ENCODE results near the gene TRMT2B. TPM values are rescaled to one million over a fixed set of nuclear protein-coding genes. Genes with fewer than 3 reads are reported as not detected.

TRMT2B gene
- total RNA-seq, 2 experiments from 2014 or later, result 27.9 to 28.0 TPM

GRCh38 chrX:100999451-100999850 lies 52.5 kb downstream of the TRMT2B start:
- H3K4me1 Mint-ChIP-seq (ENCODE audit: low read depth), result no peaks in the 10 kb centered on the region
- Histone ChIP-seq H3K9me3 (ENCODE audit: control insufficient read depth in 1 of 2, insufficient read depth in 1 of 2, low read length in 2 of 2) (no peaks in the 10 kb centered on the region), H3K4me1 (ENCODE audit: insufficient read depth, low read length) (no peaks in the 10 kb centered on the region), H3K27me3 (ENCODE audit: control insufficient read depth in 1 of 2, insufficient read depth in 2 of 2, low read length in 2 of 2) (no peaks in the 10 kb centered on the region), H3K4me3 (ENCODE audit: low read length) (no peak overlapping the region), H3K36me3 (ENCODE audit: insufficient read depth, low read length) (peaks cover 17% of the 10 kb centered on the region), H3K27ac (ENCODE audit: low read depth in 1 of 2, low read length in 2 of 2) (no peak overlapping the region)
- H3K36me3 Mint-ChIP-seq (ENCODE audit: low read depth), result peaks cover 24% of the 10 kb centered on the region
- H3K9me3 Mint-ChIP-seq, result no peaks in the 10 kb centered on the region
- no peak for ATAC-seq (ENCODE audit: poor library complexity)
- no peaks in the 10 kb centered on the region for H3K27me3 Mint-ChIP-seq
- no peak for DNase-seq
- no peak overlapping the region for H3K27ac Mint-ChIP-seq
- TF ChIP-seq CTCF (IDR thresholded peaks at IDR 0.05), result no peak
- no peak overlapping the region for H3K4me3 Mint-ChIP-seq
- POLR2A ChIA-PET, result interaction anchor here (0.6 kb wide), 1 partner anchor 277 kb away, joined by 3 read pairs; no protein-coding TSS in a partner anchor
- intact Hi-C loops (cut with DNase I, micrococcal nuclease), result no loop called here
- CTCF ChIA-PET, result no interaction called here

DNA sequence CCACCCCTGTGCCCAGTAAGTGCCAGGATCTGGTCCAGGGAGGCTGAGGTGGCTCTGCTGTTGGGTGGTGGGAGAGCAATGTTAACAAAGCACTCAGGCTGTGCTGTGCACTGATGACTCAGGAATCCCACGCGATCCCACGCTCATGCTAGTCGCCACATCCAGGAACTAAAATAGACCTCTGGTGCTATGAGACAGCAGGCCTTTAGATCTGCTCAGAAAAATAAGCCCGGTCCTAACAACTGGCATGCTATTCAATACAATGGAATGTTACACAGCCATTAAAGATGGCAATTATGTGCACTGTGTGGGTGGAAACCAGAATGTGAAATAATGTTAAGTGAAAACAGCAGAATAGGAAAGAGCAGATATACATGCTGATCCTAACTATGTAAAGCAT lies 56.4 kb downstream of the TRMT2B start:
- Histone ChIP-seq H3K27ac (ENCODE audit: low read depth in 1 of 2, low read length in 2 of 2) (no peak overlapping the region), H3K4me1 (ENCODE audit: insufficient read depth, low read length) (no peaks in the 10 kb centered on the region), H3K9me3 (ENCODE audit: control insufficient read depth in 1 of 2, insufficient read depth in 1 of 2, low read length in 2 of 2) (no peaks in the 10 kb centered on the region), H3K36me3 (ENCODE audit: insufficient read depth, low read length) (peaks cover 6% of the 10 kb centered on the region), H3K27me3 (ENCODE audit: control insufficient read depth in 1 of 2, insufficient read depth in 2 of 2, low read length in 2 of 2) (no peaks in the 10 kb centered on the region), H3K4me3 (ENCODE audit: low read length) (no peak overlapping the region)
- CTCF ChIA-PET, result no interaction called here
- TF ChIP-seq CTCF (IDR thresholded peaks at IDR 0.05), result no peak
- DNase-seq (no peak), ATAC-seq (ENCODE audit: poor library complexity) (no peak)
- POLR2A ChIA-PET, result no interaction called here
- Mint-ChIP-seq H3K27me3 (no peaks in the 10 kb centered on the region), H3K36me3 (ENCODE audit: low read depth) (peaks cover 28% of the 10 kb centered on the region), H3K4me1 (ENCODE audit: low read depth) (no peaks in the 10 kb centered on the region), H3K9me3 (no peaks in the 10 kb centered on the region), H3K4me3 (no peak overlapping the region), H3K27ac (no peak overlapping the region)
- intact Hi-C loops (cut with DNase I, micrococcal nuclease), result no loop called here

- no peak overlapping the region for H3K27ac ChIP-seq (ENCODE audit: low read depth in 1 of 2, low read length in 2 of 2)
- H3K27me3 ChIP-seq (ENCODE audit: control insufficient read depth in 1 of 2, insufficient read depth in 2 of 2, low read length in 2 of 2), result no peaks in the 10 kb centered on the region
- ChIA-PET POLR2A (no interaction called here), CTCF (no interaction called here)
- H3K4me1 ChIP-seq (ENCODE audit: insufficient read depth, low read length), result no peaks in the 10 kb centered on the region
- no peaks in the 10 kb centered on the region for H3K9me3 ChIP-seq (ENCODE audit: control insufficient read depth in 1 of 2, insufficient read depth in 1 of 2, low read length in 2 of 2)
- H3K4me3 Mint-ChIP-seq, result no peak overlapping the region
- H3K36me3 ChIP-seq (ENCODE audit: insufficient read depth, low read length), result peaks cover 6% of the 10 kb centered on the region
- H3K36me3 Mint-ChIP-seq (ENCODE audit: low read depth), result peaks cover 28% of the 10 kb centered on the region
- intact Hi-C loops (cut with DNase I, micrococcal nuclease), result no loop called here
- DNase-seq (no peak), ATAC-seq (ENCODE audit: poor library complexity) (no peak)
- no peak overlapping the region for H3K4me3 ChIP-seq (ENCODE audit: low read length)
- H3K27me3 Mint-ChIP-seq, result no peaks in the 10 kb centered on the region
- no peaks in the 10 kb centered on the region for H3K4me1 Mint-ChIP-seq (ENCODE audit: low read depth)
- no peak overlapping the region for H3K27ac Mint-ChIP-seq
- no peaks in the 10 kb centered on the region for H3K9me3 Mint-ChIP-seq
- TF ChIP-seq CTCF (IDR thresholded peaks at IDR 0.05), result no peak
Measured at GRCh38 chrX:100994352-100995281, 57.3 kb downstream of the TRMT2B start.

Measured in CD4-positive, alpha-beta T cell (primary cell).